Stimulated activated CD4-positive, alpha-beta T cell treated with anti-CD3 and anti-CD28 coated beads, Interleukin-15, amount 100 ng/mL, for 24 hours (primary cell): ENCODE measurements around the gene KIR3DL2.
"Not testable (repeated sequence)": the region's sequence is repeated elsewhere in the genome, so short reads cannot be mapped to it uniquely, and the experiment has no call there.

Source experiments
- DNase-seq: peaks from one replicate; pipeline ENCODE4 v3.0.0-alpha.2; 2020

The KIR3DL2 gene

GRCh38 chr19:54873990-54874389, 23.7 kb downstream of the KIR3DL2 start, which contains the start of gene FCAR:
TSS of gene FCAR (plus strand) at chr19:54874235. CDS start at chr19:54874290, 55 bp downstream.
- DNase-seq, result no peak

DNA sequence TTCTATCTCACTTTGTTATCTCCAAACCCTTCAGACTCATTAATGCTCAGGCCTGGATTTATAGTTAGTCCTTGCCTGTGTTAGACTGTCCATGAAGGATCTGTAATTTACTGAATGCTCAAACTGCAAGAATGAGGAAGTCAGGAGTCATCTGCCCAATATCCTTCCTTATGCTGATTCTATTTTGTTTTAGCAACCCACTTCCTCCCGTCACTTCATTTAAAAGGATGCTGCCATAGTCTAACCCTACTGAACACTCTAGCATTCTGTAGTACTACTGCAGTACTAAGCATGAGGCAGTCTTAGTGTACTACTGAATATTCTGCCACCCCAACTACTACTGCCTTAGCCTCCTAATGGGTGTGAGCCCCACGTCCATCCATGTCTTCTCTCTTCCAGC, 25.3 kb downstream of the KIR3DL2 start:
- DNase-seq, result no peak

- DNase-seq, result no peak
These were observed 27.2 kb downstream of the KIR3DL2 start for GRCh38 chr19:54877471-54877870.

DNA sequence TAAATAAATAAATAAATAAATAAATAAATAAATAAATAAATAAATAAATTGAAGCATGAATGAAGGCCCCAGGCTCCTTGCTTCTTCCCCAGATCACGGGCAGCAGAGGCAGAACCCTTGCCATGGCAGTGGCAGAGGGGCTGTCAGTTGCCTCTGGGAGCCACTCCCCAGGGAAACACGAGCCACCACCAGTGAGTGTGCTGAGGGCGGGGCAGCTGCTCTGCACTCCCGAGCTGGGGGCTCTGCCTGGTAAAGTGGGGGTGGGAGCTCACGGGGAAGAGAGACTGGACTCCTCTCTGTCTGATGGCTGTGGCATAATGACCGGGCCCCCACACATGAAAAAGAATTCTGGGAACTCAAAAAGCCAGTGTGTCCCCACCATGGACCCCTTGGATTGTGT, 31.6 kb downstream of the KIR3DL2 start:
- DNase-seq, result no peak

GRCh38 chr19:54882758-54883157, 32.5 kb downstream of the KIR3DL2 start:
- no peak for DNase-seq

DNA sequence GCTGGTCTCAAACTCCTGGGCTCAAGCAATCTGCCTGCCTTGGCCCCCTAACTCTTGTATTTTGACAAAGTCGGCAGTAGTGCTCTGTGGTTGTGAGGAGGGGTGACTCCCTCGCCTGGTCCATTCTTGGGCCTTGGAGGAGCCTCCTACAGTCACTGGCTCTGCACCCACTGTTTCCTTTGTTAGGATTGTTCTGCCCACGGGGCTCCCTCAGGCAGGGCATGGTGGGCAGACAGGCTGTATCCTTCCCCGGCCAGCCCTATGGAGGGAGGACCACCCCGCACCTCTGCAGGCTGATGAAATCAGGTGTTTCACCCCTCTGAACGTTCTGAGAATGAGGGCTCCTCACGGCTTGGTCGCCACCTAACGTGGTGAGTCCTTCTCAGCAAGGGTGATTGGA, 33.0 kb downstream of the KIR3DL2 start:
- no peak for DNase-seq

- no peak for DNase-seq
These were observed 38.0 kb downstream of the KIR3DL2 start for GRCh38 chr19:54888239-54888638.

- no peak for DNase-seq
These were observed 39.3 kb downstream of the KIR3DL2 start for GRCh38 chr19:54889566-54889965.

DNA sequence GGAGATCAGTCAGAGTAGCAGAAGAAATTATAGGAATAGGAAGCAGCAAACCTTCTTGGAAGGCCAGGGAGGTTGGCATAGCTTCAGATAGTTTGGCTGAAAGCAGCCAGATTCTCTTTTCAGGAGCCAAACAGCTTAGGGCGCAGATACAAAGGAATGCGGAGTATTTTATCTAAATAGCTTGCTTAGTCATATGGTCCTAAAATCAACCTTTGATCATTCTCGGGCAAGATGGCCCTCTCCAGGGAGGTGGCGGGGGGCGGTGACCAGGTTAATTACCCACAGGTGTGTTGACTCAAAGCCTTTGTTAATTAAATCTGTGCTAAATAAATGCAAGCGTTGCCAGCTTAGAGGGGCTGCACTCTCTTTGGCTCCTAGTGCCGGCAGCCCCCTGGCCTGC, 43.2 kb downstream of the KIR3DL2 start:
- no peak for DNase-seq

DNA sequence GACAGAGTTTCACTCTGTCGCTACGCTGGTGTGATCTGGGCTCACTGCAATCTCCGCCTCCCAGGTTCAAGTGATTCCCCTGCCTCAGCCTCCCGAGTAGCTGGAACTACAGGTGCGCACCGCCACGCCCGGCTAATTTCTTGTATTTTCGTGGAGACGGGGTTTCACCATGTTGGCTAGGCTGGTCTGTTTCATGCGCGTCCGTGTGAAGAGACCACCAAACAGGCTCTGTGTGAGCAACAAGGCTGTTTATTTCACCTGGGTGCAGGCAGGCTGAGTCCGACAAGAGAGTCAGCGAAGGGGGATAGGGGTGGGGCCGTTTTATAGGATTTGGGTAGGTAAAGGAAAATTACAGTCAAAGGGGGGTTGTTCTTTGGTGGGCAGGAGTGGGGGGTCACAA, 43.9 kb downstream of the KIR3DL2 start:
- not testable (repeated sequence) for DNase-seq

DNA sequence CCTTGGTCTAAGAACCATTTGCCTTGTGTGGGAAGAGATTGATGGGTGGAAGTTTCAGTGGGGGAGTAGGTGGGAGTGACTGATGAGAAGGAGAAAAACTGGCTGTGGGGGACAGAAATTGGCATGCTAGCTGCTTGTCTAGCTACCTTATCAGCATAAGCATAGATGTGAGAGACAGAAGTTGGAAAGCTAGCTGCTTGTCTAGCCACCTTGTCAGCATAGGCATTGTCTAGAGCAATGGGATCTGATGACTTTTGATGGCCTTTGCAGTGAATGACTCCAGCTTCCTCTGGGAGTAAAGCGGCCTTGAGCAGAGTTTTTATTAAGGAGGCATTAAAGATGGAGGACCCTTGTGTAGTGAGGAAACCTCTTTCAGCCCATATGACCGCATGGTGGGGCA, 45.8 kb downstream of the KIR3DL2 start:
- DNase-seq, result no peak

GRCh38 chr19:54898685-54899084, 48.4 kb downstream of the KIR3DL2 start:
- not testable (repeated sequence) for DNase-seq

GRCh38 chr19:54899646-54900045, 49.4 kb downstream of the KIR3DL2 start:
- not testable (repeated sequence) for DNase-seq

GRCh38 chr19:54901153-54901552, 50.9 kb downstream of the KIR3DL2 start:
- DNase-seq, result not testable (repeated sequence)

GRCh38 chr19:54902061-54902460, 51.8 kb downstream of the KIR3DL2 start:
- no peak for DNase-seq

GRCh38 chr19:54903303-54903702, 53.1 kb downstream of the KIR3DL2 start:
- DNase-seq, result no peak

DNA sequence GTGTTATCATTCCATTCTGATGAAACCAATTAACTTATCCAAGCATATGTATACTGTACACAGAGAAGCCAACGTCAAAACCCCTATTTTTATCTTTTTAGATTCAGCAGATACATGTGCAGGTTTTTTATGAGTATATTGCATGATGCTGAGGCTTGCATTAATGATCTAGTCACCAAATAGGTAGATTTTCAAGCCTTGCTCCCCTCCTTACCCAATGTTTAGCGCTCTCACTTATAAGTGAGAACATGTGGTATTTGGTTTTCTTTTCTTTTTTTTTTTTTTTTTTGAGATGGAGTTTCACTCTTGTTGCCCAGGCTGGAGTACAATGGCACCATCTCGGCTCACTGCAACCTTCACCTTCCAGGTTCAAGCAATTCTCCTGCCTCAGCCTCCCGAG, 54.0 kb downstream of the KIR3DL2 start:
- DNase-seq, result not testable (repeated sequence)

- DNase-seq, result no peak
These were observed 55.2 kb downstream of the KIR3DL2 start for GRCh38 chr19:54905421-54905802.

DNA sequence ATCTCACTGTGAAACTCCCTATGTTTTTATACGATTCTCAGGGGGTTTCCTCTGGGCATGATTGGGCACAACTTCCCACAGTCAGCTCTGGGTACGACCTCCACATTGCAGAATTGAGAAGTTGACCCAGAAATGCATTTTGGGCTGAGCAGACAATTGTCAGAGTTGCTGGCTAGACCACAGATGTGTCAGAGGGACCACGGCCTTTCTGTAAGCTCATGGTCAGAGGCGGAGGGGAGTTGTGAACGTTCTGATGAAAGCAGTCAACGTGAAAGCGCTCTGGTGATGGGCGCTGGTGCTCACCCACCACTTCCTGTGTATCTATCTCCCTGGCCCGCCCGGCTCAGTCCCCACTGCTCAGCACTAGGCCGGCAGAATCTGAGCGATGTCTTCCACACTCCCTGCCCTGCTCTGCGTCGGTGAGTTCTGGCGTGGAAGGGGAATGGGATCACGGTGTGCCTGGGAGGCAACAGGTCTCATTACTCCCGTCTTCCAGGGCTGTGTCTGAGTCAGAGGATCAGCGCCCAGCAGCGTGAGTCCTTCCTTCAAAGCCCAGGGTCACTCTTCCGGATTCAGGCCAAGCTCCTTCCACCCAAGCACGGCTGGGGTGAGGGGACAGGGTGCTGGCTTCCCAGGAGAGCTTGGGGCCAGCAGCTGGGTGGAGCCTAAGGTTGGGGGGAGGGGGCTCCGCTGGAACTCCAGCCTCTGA, 55.7 kb downstream of the KIR3DL2 start, which contains the start of gene NCR1:
NCR1 (plus strand) TSS at position 346 of the 709 bp plus-strand sequence; CDS start at position 386, 40 bp downstream.
- no peak for DNase-seq

DNA sequence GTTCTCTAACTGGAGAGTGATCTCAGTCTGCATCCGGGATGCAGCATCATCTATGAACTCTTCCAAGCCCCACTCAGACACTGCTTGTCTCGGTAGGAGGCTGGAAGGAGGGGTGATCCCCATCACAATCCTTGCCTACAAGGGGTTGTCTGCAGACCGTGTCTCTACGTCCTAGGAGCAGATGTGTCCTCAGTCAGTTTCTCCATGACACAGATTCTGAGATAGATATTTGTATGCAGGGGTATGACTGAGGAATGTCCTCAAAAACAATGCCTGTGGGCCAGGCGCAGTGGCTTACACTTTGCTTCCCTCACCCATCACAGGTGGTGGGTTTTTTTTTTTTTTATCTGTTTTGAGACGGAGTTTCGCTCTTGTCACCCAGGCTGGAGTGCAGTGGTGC, 56.6 kb downstream of the KIR3DL2 start:
- no peak for DNase-seq

DNA sequence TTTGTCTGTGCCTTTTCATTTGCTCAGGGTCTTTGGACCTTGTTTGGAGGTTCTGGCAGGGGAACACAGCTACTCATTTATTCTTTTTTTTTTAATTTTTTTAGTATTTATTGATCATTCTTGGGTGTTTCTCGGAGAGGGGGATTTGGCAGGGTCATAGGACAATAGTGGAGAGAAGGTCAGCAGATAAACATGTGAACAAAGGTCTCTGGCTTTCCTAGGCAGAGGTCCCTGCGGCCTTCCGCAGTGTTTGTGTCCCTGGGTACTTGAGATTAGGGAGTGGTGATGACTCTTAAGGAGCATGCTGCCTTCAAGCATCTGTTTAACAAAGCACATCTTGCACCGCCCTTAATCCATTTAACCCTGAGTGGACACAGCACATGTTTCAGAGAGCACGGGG, 57.7 kb downstream of the KIR3DL2 start:
- not testable (repeated sequence) for DNase-seq
